Spleen (tissue), 7 donors: ENCODE results near the gene PCDHB9.
A peak's percentile ranks its signal among the peaks of the same experiment; 100 is the strongest.

Source experiments
- CTCF ChIP-seq, 11 experiments: fragments of 200-600 bp in 7 of 11; fragments of 450-650 bp in 4 of 11; sonication (generic) in 4 of 11; IDR thresholded peaks in 8 of 11; conservative IDR thresholded peaks in 3 of 11; 1 replicate in 7 of 11; 2 replicates in 4 of 11; pipeline versions ENCODE4 v1.4.0 to v1.8.0; 2016 to 2021; ENCODE audit warnings: antibody characterized with exemption in 11 of 11, inconsistent platforms in 4 of 11, mild to moderate bottlenecking in 1 of 11
- POLR2A ChIP-seq, 3 donors: fragments of 450-650 bp; IDR thresholded peaks; one replicate each; pipeline ENCODE4 v1.5.1; 2017; ENCODE audit warnings: antibody characterized with exemption in 3 of 3, mild to moderate bottlenecking in 1 of 3
- POLR2AphosphoS5 ChIP-seq, 3 donors: sonication (generic); formaldehyde crosslinking; IDR thresholded peaks; one replicate each; pipeline ENCODE4 v1.5.1; 2017; ENCODE audit warnings: antibody characterized with exemption in 3 of 3
- donor health status: DM: no; HTN: no; CAD: no; lungs with moderate emphysema.
- donor health status: DM: no; HTN: no; CAD: no.
- donor health status: DM: no; HTN: no; CAD: no.

- TF ChIP-seq CTCF (IDR thresholded peaks at IDR 0.05 in 8 of 11, conservative IDR thresholded peaks at IDR 0.05 in 3 of 11): peak in 6 of 11 experiments; percentile 16 to 50 (median 37)
- TF ChIP-seq POLR2A (IDR thresholded peaks at IDR 0.05): no peak
- TF ChIP-seq POLR2AphosphoS5 (IDR thresholded peaks at IDR 0.05): no peak
These were observed at the start of gene PCDHB9 for GRCh38 chr5:141186897-141187512.
